Heart right ventricle (tissue), 16 donors: ENCODE results near the gene SCAF11. TPM values are rescaled to one million over a fixed set of nuclear protein-coding genes. Genes with fewer than 3 reads are reported as not detected.
A peak's percentile ranks its signal among the peaks of the same experiment; 100 is the strongest.

Experiments
- ATAC-seq, 8 donors: fragments of 200-7000 bp; cut with Tn5 transposase; one replicate each; pipeline ENCODE4 v1.9.1; 2020; ENCODE audit warnings: mild to moderate bottlenecking in 8 of 8, moderate library complexity in 8 of 8, moderate number of reproducible peaks in 1 of 8
- DNase-seq, 2 donors: peaks; one replicate each; pipeline ENCODE4 v3.0.0-alpha.2; 2020
- H3K27ac ChIP-seq, 10 donors: fragments of 200-600 bp; sonication (generic) in 2 of 10; one replicate each; pipeline versions ENCODE4 v1.5.0 to v1.8.0; 2020 to 2022; ENCODE audit warnings: mild to moderate bottlenecking in 3 of 10
- H3K27me3 ChIP-seq, 7 donors: fragments of 200-600 bp; one replicate each; pipeline ENCODE4 v1.8.0; 2021 to 2022; ENCODE audit warnings: mild to moderate bottlenecking in 2 of 7
- H3K36me3 ChIP-seq, 9 donors: fragments of 200-600 bp; sonication (generic) in 1 of 9; one replicate each; pipeline versions ENCODE4 v1.5.0 to v1.8.0; 2020 to 2022; ENCODE audit warnings: mild to moderate bottlenecking in 2 of 9
- H3K4me1 ChIP-seq, 9 donors: fragments of 200-600 bp; sonication (generic) in 1 of 9; one replicate each; pipeline versions ENCODE4 v1.5.0 to v1.8.0; 2020 to 2022; ENCODE audit warnings: mild to moderate bottlenecking in 4 of 9
- H3K4me3 ChIP-seq, 10 donors: fragments of 200-600 bp; sonication (generic) in 2 of 10; one replicate each; pipeline versions ENCODE4 v1.5.0 to v1.8.0; 2020 to 2022; ENCODE audit warnings: mild to moderate bottlenecking in 7 of 10, moderate library complexity in 2 of 10
- H3K9me3 ChIP-seq, 11 donors: fragments of 200-600 bp in 10 of 11; sonication (generic) in 2 of 11; one replicate each; pipeline versions ENCODE4 v1.5.0 to v1.8.0; 2013 to 2022; ENCODE audit warnings: mild to moderate bottlenecking in 2 of 11, control low read depth in 1 of 11, moderate library complexity in 1 of 11
- WGBS, 2 donors: extraction: QIAGEN DNeasy Blood & Tissue Kit; methylation state at CpG; one replicate each; pipeline ENCODE4 v1.1.7; 2013; ENCODE audit warnings: inconsistent platforms in 1 of 2; 5-methylcytosine and 5-hydroxymethylcytosine counted together
- intact Hi-C, 10 donors: fragments of 100-400 bp; cut with DNase I; formaldehyde crosslinking; loops; one replicate each; pipeline versions ENCODE4 v1.11.1 to v1.14.2; 2022
- polyA plus RNA-seq, 2 donors: library from polyadenylated mRNA; stranded (reverse); fragments of 200-250 nt; gene quantifications; one replicate each; pipeline ENCODE4 v1.2.3, GENCODE V29; 2013
- total RNA-seq, 10 donors: library from RNA; stranded (reverse); fragmentation: NEBNext Ultra II Directional in 3 of 10; extraction: Animal tissue kit (Norgen Biotek cat#: 25700) in 3 of 10; gene quantifications; one replicate each; pipeline versions ENCODE4 v1.2.1 to v1.2.4, GENCODE V29; 2021 to 2023
- TF ChIP-seq, protein P1 (sequence below), 9 donors: fragments of 200-600 bp; sonication (generic) in 2 of 9; IDR thresholded peaks; one replicate each; pipeline versions ENCODE4 v1.5.0 to v1.8.0; 2021 to 2022; ENCODE audit warnings: antibody characterized with exemption in 9 of 9, mild to moderate bottlenecking in 5 of 9, moderate library complexity in 1 of 9
- donor health status: Arrhythmogenic right ventricular cardiomyopathy.
- donor health status: ischemic (EF 13 %, LVEDD 7.1; RV severe dilation, severe dysfunction).
- donor health status: healthy with polysubstance abuse.
- donor health status: DM: no; HTN: yes; CAD: no.
- donor health status: DM: no; HTN: no; CAD: no.
- donor health status: ischemic (EF 25% LVEDD 6.9; RV normal size, moderate dysfunction).
- donor health status: ischemic (EF 25% LVEDD 5.7; RV mildly dilated, moderate dysfunction).
- donor health status: healthy.
- donor health status: DM: yes; HTN: yes; CAD: no.
- donor health status: Ischemic cardiomyopathy.
- donor health status: ischemic (EF 35%, LVEDD 5.7; RV mildly dilated, moderate dysfunction).
- donor health status: nonischemic (EF 11% LVEDD 7.7; RV severe dilation, severe dysfunction).
- donor health status: DM: yes; HTN: yes; CAD: no.
- donor health status: PGD.
- donor health status: ischemic (EF 29% LVEDD 5.4; RV normal size, mild dysfunction).
- donor health status: nonischemic (EF 23%, LVEDD 6.1; RV moderate dilation, normal function).

SCAF11 gene
- total and polyA plus RNA-seq, 12 donors, result 15.1 to 112 (median 85.6) TPM

DNA sequence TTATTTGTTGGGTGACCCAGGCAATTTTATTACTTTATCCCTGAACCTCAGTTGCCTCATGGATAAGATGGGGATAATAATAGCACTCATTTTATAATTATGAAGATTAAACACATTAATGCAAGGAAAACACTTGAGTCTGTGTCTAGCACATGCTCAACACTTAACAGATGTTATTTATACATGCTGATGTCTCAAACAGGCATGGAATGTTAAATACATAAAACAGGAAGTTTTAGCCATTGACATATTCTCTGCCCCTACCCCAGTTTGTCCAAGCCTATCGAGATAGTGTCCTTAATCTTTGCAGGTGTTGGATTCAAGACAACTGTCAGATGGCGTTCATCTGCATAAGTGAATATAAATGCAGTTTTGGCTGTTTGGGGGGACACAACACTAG is 109.8 kb downstream of the SCAF11 start:
- intact Hi-C loops, result loop anchor here in 2 of 10 donors (10.0 kb wide), 1 partner anchor 336 kb away; no protein-coding TSS in a partner anchor
- WGBS, 2 donors, result 61 to 72% methylated on average over 2 of the region's 2 CpGs
- TF ChIP-seq, protein P1, sequence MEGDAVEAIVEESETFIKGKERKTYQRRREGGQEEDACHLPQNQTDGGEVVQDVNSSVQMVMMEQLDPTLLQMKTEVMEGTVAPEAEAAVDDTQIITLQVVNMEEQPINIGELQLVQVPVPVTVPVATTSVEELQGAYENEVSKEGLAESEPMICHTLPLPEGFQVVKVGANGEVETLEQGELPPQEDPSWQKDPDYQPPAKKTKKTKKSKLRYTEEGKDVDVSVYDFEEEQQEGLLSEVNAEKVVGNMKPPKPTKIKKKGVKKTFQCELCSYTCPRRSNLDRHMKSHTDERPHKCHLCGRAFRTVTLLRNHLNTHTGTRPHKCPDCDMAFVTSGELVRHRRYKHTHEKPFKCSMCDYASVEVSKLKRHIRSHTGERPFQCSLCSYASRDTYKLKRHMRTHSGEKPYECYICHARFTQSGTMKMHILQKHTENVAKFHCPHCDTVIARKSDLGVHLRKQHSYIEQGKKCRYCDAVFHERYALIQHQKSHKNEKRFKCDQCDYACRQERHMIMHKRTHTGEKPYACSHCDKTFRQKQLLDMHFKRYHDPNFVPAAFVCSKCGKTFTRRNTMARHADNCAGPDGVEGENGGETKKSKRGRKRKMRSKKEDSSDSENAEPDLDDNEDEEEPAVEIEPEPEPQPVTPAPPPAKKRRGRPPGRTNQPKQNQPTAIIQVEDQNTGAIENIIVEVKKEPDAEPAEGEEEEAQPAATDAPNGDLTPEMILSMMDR (IDR thresholded peaks at IDR 0.05), result no peak
- H3K27ac ChIP-seq, result no peak overlapping the region
- H3K36me3 ChIP-seq, result peaks cover 0 to 68% (median 11%) of the 10 kb centered on the region in 9 donors
- ATAC-seq, result no peak
- no peak overlapping the region for H3K4me3 ChIP-seq
- peaks cover 0 to 34% (median 22%) of the 10 kb centered on the region in 9 donors for H3K4me1 ChIP-seq
- no peaks in the 10 kb centered on the region for H3K27me3 ChIP-seq
- DNase-seq, result no peak
- H3K9me3 ChIP-seq, result peaks cover 0 to 12% (median 0%) of the 10 kb centered on the region in 11 donors

DNA sequence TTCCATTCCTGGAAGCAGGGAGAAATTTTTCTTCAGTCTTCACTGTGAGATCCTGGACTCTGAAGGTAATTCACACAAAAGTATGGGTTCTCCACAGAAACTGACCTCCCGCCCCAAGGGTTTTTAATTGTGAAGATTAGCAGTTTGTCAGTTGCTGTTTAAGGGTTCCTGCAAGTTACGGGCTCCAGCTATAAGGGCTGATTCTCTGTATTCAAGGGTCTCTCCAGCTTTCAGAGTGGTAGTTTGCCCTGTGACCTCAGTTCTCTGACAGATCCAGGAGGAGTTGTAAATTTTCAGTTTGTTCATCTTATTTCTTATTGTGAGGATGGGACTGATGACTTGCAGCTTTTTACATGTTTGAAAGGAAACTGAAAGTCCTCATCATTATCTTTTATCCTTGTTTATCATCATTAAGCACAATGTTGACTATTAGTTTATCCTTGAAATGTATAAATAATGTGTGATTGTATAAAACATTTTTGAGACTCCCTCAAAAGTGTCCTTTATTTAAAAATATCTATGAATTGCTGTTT is 110.9 kb downstream of the SCAF11 start:
- Histone ChIP-seq H3K9me3 (peaks cover 0 to 14% (median 0%) of the 10 kb centered on the region in 11 donors), H3K4me3 (no peak overlapping the region), H3K4me1 (peaks cover 0 to 34% (median 22%) of the 10 kb centered on the region in 9 donors), H3K36me3 (peaks cover 0 to 68% (median 22%) of the 10 kb centered on the region in 9 donors), H3K27ac (peak overlapping the region in 6 of 10 donors; percentile 9 to 73 (median 42)), H3K27me3 (no peaks in the 10 kb centered on the region)
- intact Hi-C loops, result no loop called here
- DNase-seq, result no peak
- no peak for ATAC-seq
- TF ChIP-seq, protein P1 (IDR thresholded peaks at IDR 0.05), result no peak
- WGBS, 2 donors, result 74 to 81% methylated on average over 2 of the region's 2 CpGs

DNA sequence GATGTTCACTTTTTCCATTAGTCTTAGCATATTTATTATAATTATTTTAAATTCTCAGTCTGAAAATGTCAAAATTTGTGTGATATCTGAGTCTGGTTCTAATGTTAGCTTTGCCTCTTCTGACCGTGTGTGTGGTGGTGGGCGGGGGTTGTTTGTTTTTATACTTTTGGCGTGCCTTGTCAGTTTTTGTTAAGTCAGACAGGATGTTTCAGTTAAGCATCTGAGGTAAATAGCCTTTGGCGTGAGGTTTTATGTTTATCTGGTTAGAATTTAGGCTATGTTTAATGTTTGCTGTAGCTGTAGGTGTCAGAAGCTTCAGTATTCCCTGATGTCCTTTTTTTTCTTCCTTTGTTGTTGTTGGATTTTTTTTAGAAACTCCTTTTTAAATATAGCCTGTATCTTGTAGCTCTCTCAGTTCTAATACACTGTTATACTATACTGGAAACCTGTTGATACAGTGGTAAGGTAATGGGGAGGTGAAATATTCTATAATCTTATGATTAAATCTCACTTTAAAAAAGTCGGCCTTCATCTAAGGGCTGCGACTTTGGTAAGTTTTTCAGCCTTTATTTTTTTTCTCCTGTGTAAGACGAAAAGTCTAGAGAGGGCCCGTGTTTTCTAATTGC is 111.6 kb downstream of the SCAF11 start:
- intact Hi-C loops, result no loop called here
- 34 to 46% methylated on average over 8 of the region's 8 CpGs for WGBS, 2 donors
- peaks cover 0 to 34% (median 22%) of the 10 kb centered on the region in 9 donors for H3K4me1 ChIP-seq
- ATAC-seq (peak in 2 of 8 donors; percentile 25 to 48), DNase-seq (no peak)
- H3K9me3 ChIP-seq, result peaks cover 0 to 14% (median 0%) of the 10 kb centered on the region in 11 donors
- H3K27ac ChIP-seq, result peak overlapping the region in 6 of 10 donors; percentile 9 to 73 (median 42)
- peaks cover 0 to 68% (median 23%) of the 10 kb centered on the region in 9 donors for H3K36me3 ChIP-seq
- peak overlapping the region in 1 of 10 donors; percentile 23 for H3K4me3 ChIP-seq
- TF ChIP-seq, protein P1 (IDR thresholded peaks at IDR 0.05), result no peak
- no peaks in the 10 kb centered on the region for H3K27me3 ChIP-seq

DNA sequence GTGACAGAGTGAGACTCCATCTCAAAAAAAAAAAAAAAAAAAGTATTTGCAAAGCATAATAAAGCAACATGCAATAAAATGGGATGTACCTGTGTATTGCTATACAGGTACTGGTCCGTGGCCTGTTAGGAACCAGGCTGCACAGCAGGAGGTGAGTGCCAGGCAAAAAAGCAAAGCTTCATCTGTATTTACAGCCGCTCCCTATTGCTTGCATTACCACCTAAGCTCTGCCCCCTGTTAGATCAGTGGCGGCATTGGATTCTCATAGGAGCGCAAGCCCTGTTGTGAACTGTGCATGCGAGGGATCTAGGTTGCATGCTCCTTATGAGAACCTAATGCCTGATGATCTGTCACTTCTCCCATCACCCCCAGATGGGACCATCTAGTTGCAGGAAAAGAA is 113.3 kb downstream of the SCAF11 start:
- WGBS, 2 donors, result 98% methylated on average over 5 of the region's 5 CpGs
- H3K9me3 ChIP-seq, result peaks cover 0 to 14% (median 0%) of the 10 kb centered on the region in 11 donors
- H3K4me1 ChIP-seq, result peaks cover 0 to 34% (median 22%) of the 10 kb centered on the region in 9 donors
- ATAC-seq, result no peak
- H3K27me3 ChIP-seq, result no peaks in the 10 kb centered on the region
- H3K4me3 ChIP-seq, result no peak overlapping the region
- DNase-seq, result no peak
- H3K27ac ChIP-seq, result no peak overlapping the region
- H3K36me3 ChIP-seq, result peaks cover 0 to 67% (median 30%) of the 10 kb centered on the region in 9 donors
- intact Hi-C loops, result no loop called here
- TF ChIP-seq, protein P1 (IDR thresholded peaks at IDR 0.05), result no peak
